DND-41 (cell line): ENCODE data around the gene TMEM131L.

Experiments used
- EZH2 ChIP-seq: IDR thresholded peaks from 3 replicates; pipeline ENCODE4 v1.6.1; 2012; ENCODE audit warnings: borderline replicate concordance, low read depth, mild to moderate bottlenecking, moderate library complexity, low read length, inconsistent platforms; ENCODE audit not compliant: severe bottlenecking
- TF ChIP-seq, protein P1 (sequence below): IDR thresholded peaks from 2 replicates; pipeline ENCODE4 v1.5.1; 2012; ENCODE audit warnings: borderline replicate concordance, low read length, moderate library complexity, mild to moderate bottlenecking; ENCODE audit not compliant: poor library complexity, severe bottlenecking; ENCODE audit errors: extremely low read depth

DNA sequence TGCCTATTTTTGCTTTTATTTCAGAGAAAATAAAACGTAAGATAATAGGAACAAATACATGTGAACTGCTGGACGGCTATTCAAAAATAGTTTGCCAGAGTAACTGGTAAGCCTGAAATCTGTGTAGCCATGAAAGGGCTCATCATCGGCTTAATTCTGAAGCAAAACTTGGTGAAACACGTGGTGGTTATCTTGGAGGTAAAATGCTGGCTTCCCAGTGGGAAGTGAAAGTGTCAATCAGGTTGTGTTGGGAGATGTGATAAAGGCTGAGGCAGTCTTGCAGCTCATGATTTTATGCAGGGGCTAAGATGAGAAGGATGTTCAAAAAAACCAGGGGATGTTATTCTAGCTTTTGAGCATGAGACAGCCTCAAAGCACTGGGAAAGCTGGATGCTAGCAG is 181.8 kb downstream of the TMEM131L start:
- TF ChIP-seq, protein P1, sequence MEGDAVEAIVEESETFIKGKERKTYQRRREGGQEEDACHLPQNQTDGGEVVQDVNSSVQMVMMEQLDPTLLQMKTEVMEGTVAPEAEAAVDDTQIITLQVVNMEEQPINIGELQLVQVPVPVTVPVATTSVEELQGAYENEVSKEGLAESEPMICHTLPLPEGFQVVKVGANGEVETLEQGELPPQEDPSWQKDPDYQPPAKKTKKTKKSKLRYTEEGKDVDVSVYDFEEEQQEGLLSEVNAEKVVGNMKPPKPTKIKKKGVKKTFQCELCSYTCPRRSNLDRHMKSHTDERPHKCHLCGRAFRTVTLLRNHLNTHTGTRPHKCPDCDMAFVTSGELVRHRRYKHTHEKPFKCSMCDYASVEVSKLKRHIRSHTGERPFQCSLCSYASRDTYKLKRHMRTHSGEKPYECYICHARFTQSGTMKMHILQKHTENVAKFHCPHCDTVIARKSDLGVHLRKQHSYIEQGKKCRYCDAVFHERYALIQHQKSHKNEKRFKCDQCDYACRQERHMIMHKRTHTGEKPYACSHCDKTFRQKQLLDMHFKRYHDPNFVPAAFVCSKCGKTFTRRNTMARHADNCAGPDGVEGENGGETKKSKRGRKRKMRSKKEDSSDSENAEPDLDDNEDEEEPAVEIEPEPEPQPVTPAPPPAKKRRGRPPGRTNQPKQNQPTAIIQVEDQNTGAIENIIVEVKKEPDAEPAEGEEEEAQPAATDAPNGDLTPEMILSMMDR = no peak
- TF ChIP-seq EZH2 = no peak
